C4-2B (cell line): ENCODE data around the gene NT5DC2.

ENCODE experiments used
- H3K27ac ChIP-seq: fragments of 450-650 bp; 2 replicates; pipeline ENCODE4 v1.5.1; 2017
- CTCF ChIP-seq: fragments of 450-650 bp; conservative IDR thresholded peaks from 2 replicates; pipeline ENCODE4 v1.5.1; 2017; ENCODE audit warnings: mild to moderate bottlenecking
- ZFX ChIP-seq: fragments of 450-650 bp; IDR thresholded peaks from 2 replicates; pipeline ENCODE4 v1.6.1; 2017

Gene NT5DC2

GRCh38 chr3:52533623-52534280 lies at the start of gene NT5DC2:
TSS of gene NT5DC2 (minus strand) at chr3:52533857. CDS start at chr3:52533737, 120 bp downstream.
- TF ChIP-seq CTCF (no peak), ZFX (no peak)
- H3K27ac ChIP-seq = peak within 1 kb of the TSS; percentile 87

- TF ChIP-seq CTCF (no peak), ZFX (no peak)
- no peak overlapping the region for H3K27ac ChIP-seq
Measured at GRCh38 chr3:52574056-52574965, 40.7 kb upstream of the NT5DC2 start.

- TF ChIP-seq ZFX = no peak
- TF ChIP-seq CTCF = no peak
Measured at GRCh38 chr3:52572221-52572620, 38.6 kb upstream of the NT5DC2 start.

GRCh38 chr3:52570076-52570475 lies 36.4 kb upstream of the NT5DC2 start:
- TF ChIP-seq CTCF (no peak), ZFX (no peak)
- H3K27ac ChIP-seq = no peak overlapping the region

More at GRCh38 chr3:52572221-52572620, 38.6 kb upstream of the NT5DC2 start:
- no peak overlapping the region for H3K27ac ChIP-seq

GRCh38 chr3:52568069-52568468 lies 34.4 kb upstream of the NT5DC2 start:
- TF ChIP-seq CTCF (no peak), ZFX (no peak)
- H3K27ac ChIP-seq = peak overlapping the region; percentile 25; the same call in 1 of the 2 replicates

- TF ChIP-seq CTCF (no peak), ZFX (no peak)
- H3K27ac ChIP-seq = no peak overlapping the region
Measured at GRCh38 chr3:52563984-52564383, 30.3 kb upstream of the NT5DC2 start.

- TF ChIP-seq ZFX = no peak
- no peak for TF ChIP-seq CTCF
- no peak overlapping the region for H3K27ac ChIP-seq
Measured at GRCh38 chr3:52561028-52561747, 27.5 kb upstream of the NT5DC2 start.
